GM12872 (cell line): ENCODE data around the gene SLC19A1.

Source experiments
- TF ChIP-seq, protein P1 (sequence below): IDR thresholded peaks from 3 replicates; pipeline ENCODE4 v1.5.1; 2011; ENCODE audit warnings: low read depth, mild to moderate bottlenecking, low read length, moderate library complexity; ENCODE audit not compliant: insufficient read depth

SLC19A1 gene

DNA sequence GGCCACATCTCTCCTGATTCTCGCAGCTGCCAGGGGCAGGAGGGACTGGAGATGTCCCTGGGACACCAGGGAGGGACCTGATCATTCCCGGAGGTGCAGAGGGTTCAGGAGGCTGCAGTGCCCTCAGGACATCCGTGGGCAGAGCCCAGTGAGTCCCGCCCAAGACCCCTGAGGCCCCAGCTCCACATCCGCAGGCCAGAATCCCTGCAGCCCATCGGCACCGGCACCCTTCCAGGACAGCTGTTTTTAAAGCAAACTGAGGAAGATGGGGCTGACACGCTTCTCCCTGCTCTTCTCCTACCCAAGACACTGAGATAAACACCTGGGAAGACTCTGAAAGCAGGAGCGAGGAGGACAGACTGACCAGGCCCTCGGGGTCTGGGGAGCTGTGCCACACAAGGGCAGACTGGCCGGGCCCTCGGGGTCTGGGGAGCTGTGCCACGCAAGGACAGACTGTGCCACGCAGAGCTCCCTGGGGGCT is 25.5 kb downstream of the SLC19A1 start:
- TF ChIP-seq, protein P1, sequence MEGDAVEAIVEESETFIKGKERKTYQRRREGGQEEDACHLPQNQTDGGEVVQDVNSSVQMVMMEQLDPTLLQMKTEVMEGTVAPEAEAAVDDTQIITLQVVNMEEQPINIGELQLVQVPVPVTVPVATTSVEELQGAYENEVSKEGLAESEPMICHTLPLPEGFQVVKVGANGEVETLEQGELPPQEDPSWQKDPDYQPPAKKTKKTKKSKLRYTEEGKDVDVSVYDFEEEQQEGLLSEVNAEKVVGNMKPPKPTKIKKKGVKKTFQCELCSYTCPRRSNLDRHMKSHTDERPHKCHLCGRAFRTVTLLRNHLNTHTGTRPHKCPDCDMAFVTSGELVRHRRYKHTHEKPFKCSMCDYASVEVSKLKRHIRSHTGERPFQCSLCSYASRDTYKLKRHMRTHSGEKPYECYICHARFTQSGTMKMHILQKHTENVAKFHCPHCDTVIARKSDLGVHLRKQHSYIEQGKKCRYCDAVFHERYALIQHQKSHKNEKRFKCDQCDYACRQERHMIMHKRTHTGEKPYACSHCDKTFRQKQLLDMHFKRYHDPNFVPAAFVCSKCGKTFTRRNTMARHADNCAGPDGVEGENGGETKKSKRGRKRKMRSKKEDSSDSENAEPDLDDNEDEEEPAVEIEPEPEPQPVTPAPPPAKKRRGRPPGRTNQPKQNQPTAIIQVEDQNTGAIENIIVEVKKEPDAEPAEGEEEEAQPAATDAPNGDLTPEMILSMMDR, result no peak

DNA sequence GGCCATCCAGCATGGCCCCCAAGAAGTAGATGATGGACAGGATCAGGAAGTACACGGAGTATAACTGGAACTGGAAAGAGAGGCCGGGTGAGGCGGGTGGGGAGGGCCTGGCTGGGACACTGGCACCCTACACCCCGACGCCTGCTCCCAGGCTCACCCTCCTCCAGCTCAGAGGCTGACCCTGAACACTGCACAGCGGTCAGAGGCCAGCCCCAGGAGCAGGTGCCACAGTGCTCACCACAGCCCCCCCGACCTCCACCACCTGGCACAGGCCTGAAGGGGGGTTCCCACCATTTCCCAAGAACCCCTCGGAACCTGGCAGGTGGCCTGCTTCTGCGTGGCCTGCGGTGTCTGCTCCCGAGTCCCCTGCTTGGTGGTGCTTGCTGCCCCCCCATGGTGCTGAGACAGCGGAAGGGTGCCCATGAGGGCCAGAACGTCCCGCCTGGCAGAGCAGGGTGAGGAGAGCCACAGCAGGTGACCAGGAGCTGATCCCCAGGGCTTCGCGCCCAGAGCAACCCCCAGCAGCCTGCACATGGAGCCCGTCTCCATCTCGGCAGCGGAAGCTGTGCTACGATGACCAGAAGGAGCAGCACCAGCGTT is 26.1 kb downstream of the SLC19A1 start:
- TF ChIP-seq, protein P1, result no peak

DNA sequence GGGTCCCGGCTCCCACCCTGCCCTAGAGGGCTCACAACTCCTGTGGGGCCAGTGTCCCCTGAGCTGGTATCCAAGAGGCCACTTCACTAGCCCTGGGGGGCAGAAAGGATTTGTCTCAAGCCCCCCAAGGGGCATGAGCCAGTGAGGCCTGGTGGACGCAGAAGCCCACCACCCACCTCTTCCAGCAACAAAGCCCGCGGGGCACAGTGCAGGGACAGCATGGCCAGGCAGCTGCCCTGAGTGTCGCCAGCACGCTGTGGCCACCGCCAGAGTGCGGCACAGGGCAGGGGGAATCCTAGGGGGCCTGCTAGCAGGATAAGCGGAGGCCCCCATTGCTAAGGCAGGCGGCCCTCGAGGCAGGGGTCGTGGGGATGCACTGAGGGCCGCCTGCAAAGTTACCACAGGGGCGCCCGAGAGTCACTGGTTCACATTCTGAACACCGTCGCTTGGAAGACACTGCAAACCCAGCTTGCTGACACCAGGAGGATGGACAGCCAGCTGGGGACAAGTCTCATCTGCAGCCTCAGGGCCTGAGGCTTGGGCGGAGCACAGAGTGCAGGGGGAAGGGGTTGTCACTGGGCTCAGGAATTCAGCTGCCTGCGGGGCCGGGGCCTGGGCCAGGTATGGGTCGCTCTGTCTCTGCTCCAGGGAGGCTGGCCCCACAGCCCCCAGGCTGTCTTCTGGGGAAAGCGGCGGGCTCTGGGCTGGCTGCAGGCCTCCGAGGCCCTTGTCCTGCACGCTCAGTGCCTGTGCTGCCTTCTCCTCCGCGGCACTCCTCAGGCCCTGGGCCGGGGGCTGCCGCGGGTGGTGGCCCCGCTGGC is 26.8 kb downstream of the SLC19A1 start:
- TF ChIP-seq, protein P1, result no peak

DNA sequence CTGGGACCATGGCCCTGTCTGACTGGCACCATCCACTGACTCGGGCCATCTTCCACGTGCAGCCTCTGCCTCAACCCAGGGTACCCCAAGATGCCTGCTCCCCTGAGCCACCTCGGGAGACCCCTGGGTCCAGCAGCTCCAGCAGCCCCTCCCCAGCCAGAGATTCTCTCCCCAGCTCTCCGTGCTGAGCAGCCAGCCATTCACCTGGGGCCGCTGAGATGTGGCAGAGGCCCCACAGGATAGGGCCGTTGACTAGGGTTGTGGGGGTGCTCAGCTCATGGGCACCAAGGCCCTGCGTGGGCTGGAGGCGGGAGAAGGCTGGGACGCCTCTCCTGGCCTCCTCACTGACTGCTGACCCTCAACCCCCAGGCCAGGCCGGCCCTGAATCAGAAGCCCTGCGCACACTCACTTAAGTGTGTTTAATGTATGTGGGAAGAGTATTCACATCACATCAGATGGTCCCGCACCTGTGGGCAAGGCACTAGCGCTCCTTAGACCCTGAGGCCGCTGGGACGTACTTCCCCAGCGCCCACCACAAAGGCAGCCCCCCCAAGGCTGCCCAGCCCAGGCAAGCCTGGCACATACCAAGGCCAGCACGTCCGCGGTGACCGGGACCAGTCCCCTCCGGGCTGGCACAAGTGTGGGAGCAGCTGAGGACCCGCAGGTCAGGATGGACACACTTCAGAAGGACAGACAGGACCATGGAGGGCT is 27.8 kb downstream of the SLC19A1 start:
- TF ChIP-seq, protein P1, result no peak

DNA sequence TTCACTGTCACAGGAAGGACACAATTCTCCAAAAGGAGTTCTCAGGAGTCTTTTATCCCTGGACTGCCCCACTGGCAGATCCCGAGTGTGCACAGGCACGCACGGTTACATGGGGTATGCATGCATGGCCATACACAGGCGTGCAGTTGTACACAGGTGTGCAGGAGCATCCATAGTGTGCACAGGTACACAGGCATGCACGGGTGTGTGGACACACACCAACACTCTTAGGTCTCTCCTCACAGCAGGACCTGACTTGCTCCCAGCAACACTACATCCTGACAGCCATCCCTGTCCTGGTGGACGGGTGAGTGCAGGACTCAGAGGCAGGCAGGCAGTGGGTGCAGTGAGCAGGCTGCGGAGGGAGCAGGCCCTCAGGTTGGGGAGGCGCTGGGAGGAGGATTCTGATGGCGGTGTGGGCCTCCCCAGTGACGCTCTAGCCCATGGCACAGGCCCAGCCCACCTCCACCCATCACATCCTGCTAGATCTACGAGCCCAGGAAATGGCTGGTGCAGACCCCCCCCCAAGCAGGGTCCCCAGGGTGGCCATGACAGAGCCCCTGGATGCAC is 28.4 kb downstream of the SLC19A1 start:
- TF ChIP-seq, protein P1, result no peak

DNA sequence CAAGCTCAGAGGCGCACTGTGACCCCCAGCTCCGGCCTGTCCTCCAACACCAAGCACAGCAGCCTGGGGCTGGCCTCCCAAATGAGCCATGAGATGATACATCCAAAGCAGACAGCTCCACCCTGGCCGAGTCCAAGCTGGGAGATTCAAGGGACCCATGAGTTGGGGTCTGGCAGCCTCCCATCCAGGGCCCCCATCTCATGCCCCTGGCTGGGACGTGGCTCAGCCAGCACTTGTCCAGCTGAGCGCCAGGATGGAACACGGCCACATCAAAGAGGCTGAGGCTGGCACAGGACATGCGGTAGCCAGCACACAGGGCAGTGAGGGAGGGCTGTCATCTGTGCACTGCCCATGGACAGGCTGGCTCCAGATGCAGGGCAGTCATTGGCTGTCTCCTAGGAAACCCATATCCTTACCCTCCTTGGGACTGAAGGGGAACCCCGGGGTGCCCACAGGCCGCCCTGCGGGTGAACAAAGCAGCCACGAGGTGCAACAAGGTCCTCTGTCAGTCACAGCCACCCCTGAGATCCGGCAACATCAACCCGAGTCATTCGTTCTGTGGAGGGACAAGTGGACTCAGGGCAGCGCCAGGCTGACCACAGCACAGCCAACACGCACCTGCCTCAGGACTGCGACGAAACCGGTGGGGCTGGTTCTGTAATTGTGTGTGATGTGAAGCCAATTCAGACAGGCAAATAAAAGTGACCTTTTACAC is 29.1 kb downstream of the SLC19A1 start:
- TF ChIP-seq, protein P1, result no peak
